ENCODE measurements around the gene SCYGR4. TPM values are rescaled to one million over a fixed set of nuclear protein-coding genes. Genes with fewer than 3 reads are reported as not detected.

The SCYGR4 gene
- polyA plus RNA-seq, 3 donors = not detected

DNA sequence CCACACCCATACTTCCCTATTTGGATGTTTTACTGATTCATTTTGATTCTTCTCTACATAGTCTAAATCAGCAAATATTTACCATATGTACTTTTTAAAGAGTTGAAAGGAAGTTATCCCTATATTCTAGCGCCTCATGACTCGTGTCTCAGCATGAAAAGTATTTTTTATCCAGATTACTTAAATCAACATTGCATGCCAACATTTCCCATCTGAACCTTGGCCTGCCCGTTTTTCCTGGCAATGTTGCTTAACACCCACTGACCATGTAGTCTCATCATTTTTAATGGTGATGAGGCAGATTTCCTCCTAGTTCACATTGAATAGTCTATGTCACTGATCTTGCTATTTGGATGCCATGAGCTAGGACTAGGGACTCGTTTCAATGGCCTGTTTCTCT is 36.1 kb downstream of the SCYGR4 start:
- no peaks in the 10 kb centered on the region for H4K20me1 ChIP-seq (ENCODE audit: insufficient read depth, low read length)
- H3K36me3 ChIP-seq (replicated peaks in 1 of 2; ENCODE audit: control insufficient read depth in 1 of 2, insufficient read depth in 2 of 2, low read length in 2 of 2) = no peaks in the 10 kb centered on the region
- no peaks in the 10 kb centered on the region for H3K4me1 ChIP-seq (ENCODE audit: control insufficient read depth in 1 of 2, insufficient read depth in 2 of 2, low read length in 2 of 2)
- Mint-ChIP-seq H3K27me3 (ENCODE audit: low read depth in 3 of 3) (peaks cover 3 to 14% (median 6%) of the 10 kb centered on the region in 3 donors), H3K4me1 (peaks cover 2% of the 10 kb centered on the region), H3K4me3 (no peak overlapping the region), H3K36me3 (no peaks in the 10 kb centered on the region), H3K27ac (no peak overlapping the region), H3K9me3 (no peaks in the 10 kb centered on the region)
- H3K9ac ChIP-seq (ENCODE audit: insufficient read depth, low read length, poor library complexity, severe bottlenecking) = no peak overlapping the region
- TF ChIP-seq, protein P1, sequence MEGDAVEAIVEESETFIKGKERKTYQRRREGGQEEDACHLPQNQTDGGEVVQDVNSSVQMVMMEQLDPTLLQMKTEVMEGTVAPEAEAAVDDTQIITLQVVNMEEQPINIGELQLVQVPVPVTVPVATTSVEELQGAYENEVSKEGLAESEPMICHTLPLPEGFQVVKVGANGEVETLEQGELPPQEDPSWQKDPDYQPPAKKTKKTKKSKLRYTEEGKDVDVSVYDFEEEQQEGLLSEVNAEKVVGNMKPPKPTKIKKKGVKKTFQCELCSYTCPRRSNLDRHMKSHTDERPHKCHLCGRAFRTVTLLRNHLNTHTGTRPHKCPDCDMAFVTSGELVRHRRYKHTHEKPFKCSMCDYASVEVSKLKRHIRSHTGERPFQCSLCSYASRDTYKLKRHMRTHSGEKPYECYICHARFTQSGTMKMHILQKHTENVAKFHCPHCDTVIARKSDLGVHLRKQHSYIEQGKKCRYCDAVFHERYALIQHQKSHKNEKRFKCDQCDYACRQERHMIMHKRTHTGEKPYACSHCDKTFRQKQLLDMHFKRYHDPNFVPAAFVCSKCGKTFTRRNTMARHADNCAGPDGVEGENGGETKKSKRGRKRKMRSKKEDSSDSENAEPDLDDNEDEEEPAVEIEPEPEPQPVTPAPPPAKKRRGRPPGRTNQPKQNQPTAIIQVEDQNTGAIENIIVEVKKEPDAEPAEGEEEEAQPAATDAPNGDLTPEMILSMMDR (IDR thresholded peaks at IDR 0.05) = no peak
- H3K4me3 ChIP-seq (replicated peaks in 1 of 3; ENCODE audit: low read depth in 2 of 3, low read length in 3 of 3) = no peak overlapping the region
- H2AFZ ChIP-seq (ENCODE audit: insufficient read depth, low read depth, low read length, poor library complexity, severe bottlenecking) = no peak overlapping the region
- H3K79me2 ChIP-seq (ENCODE audit: insufficient read depth, low read length) = no peaks in the 10 kb centered on the region
- no peaks in the 10 kb centered on the region for H3K27me3 ChIP-seq (ENCODE audit: control insufficient read depth in 2 of 2, insufficient read depth in 2 of 2, low read length in 2 of 2)
- H3K9me3 ChIP-seq (replicated peaks in 1 of 2; ENCODE audit: control insufficient read depth in 1 of 2, insufficient read depth in 1 of 2, low read length in 2 of 2) = no peaks in the 10 kb centered on the region
- intact Hi-C loops (cut with micrococcal nuclease) = loop anchor here in 1 of 2 donors (10.0 kb wide), 1 partner anchor 211 kb away; no protein-coding TSS in a partner anchor
- H3K27ac ChIP-seq (ENCODE audit: low read depth in 1 of 2, low read length in 2 of 2) = no peak overlapping the region
- no CpG with 5 or more reads among the region's 4 CpGs for WGBS (ENCODE audit: insufficient coverage)
- DNase-seq = peak in 1 of 3 donors; percentile 12
- H3K4me2 ChIP-seq (replicated peaks; ENCODE audit: extremely low read depth, low read length, poor library complexity, severe bottlenecking) = no peak overlapping the region

GRCh38 chr2:227654426-227654825 is 37.1 kb downstream of the SCYGR4 start:
- H4K20me1 ChIP-seq (ENCODE audit: insufficient read depth, low read length) = no peaks in the 10 kb centered on the region
- TF ChIP-seq, protein P1 (IDR thresholded peaks at IDR 0.05) = no peak
- no peak overlapping the region for H3K27ac ChIP-seq (ENCODE audit: low read depth in 1 of 2, low read length in 2 of 2)
- no peak overlapping the region for H2AFZ ChIP-seq (ENCODE audit: insufficient read depth, low read depth, low read length, poor library complexity, severe bottlenecking)
- H3K9ac ChIP-seq (ENCODE audit: insufficient read depth, low read length, poor library complexity, severe bottlenecking) = no peak overlapping the region
- H3K27me3 Mint-ChIP-seq (ENCODE audit: low read depth in 3 of 3) = peaks cover 3 to 17% (median 6%) of the 10 kb centered on the region in 3 donors
- H3K4me1 Mint-ChIP-seq = peaks cover 2% of the 10 kb centered on the region
- H3K9me3 ChIP-seq (replicated peaks in 1 of 2; ENCODE audit: control insufficient read depth in 1 of 2, insufficient read depth in 1 of 2, low read length in 2 of 2) = no peaks in the 10 kb centered on the region
- no peak overlapping the region for H3K4me3 Mint-ChIP-seq
- H3K27me3 ChIP-seq (ENCODE audit: control insufficient read depth in 2 of 2, insufficient read depth in 2 of 2, low read length in 2 of 2) = no peaks in the 10 kb centered on the region
- no peaks in the 10 kb centered on the region for H3K4me1 ChIP-seq (ENCODE audit: control insufficient read depth in 1 of 2, insufficient read depth in 2 of 2, low read length in 2 of 2)
- H3K4me3 ChIP-seq (replicated peaks in 1 of 3; ENCODE audit: low read depth in 2 of 3, low read length in 3 of 3) = no peak overlapping the region
- no peak overlapping the region for H3K4me2 ChIP-seq (replicated peaks; ENCODE audit: extremely low read depth, low read length, poor library complexity, severe bottlenecking)
- no peak for DNase-seq
- no peaks in the 10 kb centered on the region for H3K36me3 ChIP-seq (replicated peaks in 1 of 2; ENCODE audit: control insufficient read depth in 1 of 2, insufficient read depth in 2 of 2, low read length in 2 of 2)
- WGBS (ENCODE audit: insufficient coverage) = 38% methylated on average over 1 of the region's 1 CpG
- intact Hi-C loops (cut with micrococcal nuclease) = loop anchor here in 1 of 2 donors (10.0 kb wide), 1 partner anchor 210 kb away; no protein-coding TSS in a partner anchor
- no peaks in the 10 kb centered on the region for H3K36me3 Mint-ChIP-seq
- H3K9me3 Mint-ChIP-seq = no peaks in the 10 kb centered on the region
- H3K27ac Mint-ChIP-seq = no peak overlapping the region
- no peaks in the 10 kb centered on the region for H3K79me2 ChIP-seq (ENCODE audit: insufficient read depth, low read length)
